ENCODE measurements around the gene HDGFL2.
"Not testable (repeated sequence)": the region's sequence is repeated elsewhere in the genome, so short reads cannot be mapped to it uniquely, and the experiment has no call there.

HDGFL2 gene

DNA sequence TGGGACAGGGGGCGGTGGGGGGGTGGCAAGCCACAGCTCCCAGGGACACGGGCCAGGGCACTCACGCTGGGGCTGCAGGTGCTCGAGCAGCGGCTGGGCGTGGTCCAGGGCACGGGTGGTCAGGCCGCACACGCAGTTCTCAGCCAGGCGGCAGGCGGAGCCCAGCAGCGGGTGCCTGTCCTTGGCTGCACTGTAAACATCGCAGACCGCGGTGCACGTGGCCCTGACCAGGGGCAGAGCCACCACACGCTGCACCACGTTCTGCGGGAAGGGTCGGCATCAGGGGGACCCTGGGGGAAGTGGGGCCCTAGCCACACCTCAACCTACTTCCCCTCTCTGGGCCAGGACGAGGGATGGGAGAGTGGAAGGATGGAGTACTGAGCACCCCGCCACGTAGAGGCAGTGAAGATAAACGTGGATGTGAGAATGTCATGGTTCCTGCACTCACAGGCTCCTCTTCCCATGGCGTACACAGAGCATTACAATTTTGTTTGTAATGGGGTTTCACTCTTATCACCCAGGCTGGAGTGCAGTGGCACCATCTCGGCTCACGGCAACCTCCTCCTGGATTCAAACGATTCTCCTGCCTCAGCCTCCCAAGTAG, 59.6 kb downstream of the HDGFL2 start:
- no peak for DNase-seq (ENCODE audit: low read depth in 3 of 3)

GRCh38 chr19:4533334-4533733, 61.2 kb downstream of the HDGFL2 start:
- DNase-seq (ENCODE audit: low read depth in 3 of 3): no peak

- no peak for DNase-seq (ENCODE audit: low read depth in 3 of 3)
Measured at GRCh38 chr19:4533835-4534424, 61.8 kb downstream of the HDGFL2 start.

GRCh38 chr19:4534836-4535658, 63.0 kb downstream of the HDGFL2 start, which contains the start of gene PLIN5:
Gene PLIN5, minus strand, starts transcription at chr19:4535224. Its CDS starts 1,150 bp downstream, at chr19:4534074.
- no peak for DNase-seq (ENCODE audit: low read depth in 3 of 3)

GRCh38 chr19:4536798-4537197, 64.7 kb downstream of the HDGFL2 start:
- no peak for DNase-seq (ENCODE audit: low read depth in 3 of 3)

DNA sequence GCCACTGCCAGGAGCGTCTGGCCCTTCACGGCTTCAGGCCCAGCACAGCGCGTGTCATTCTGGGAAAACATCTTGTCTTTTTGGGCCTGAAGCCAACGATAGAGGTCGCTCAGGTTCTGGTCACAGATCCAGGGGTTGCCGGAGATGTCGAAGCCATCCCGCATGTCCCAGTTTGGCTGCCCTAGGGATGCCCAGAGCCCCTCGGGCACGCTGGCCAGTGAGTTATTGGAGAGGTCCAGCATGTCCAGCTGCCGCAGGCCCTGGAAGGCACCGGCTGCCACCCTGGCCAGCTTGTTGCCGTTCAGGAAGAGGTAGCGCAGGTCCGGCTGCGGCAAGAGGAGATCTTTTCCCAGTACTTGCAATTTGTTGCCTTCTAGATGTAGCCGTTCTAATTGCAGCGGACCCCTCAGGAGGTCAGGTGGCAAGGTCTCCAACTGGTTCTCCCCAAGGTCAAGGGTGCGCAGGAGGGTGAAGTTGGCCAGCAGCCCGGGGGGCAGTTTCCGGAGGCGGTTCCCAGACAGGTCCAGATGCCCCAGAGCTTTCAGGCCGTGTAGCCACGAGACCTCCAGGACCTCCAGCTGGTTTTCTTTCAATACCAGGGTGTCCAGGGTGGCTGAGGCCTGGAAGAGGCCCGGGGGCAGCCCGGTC, 66.0 kb downstream of the HDGFL2 start:
- no peak for DNase-seq (ENCODE audit: low read depth in 3 of 3)

- no peak for DNase-seq (ENCODE audit: low read depth in 3 of 3)
Measured at GRCh38 chr19:4538601-4538954, 66.5 kb downstream of the HDGFL2 start.

GRCh38 chr19:4539169-4539692, 67.1 kb downstream of the HDGFL2 start:
- no peak for DNase-seq (ENCODE audit: low read depth in 3 of 3)

GRCh38 chr19:4539693-4540581, 67.8 kb downstream of the HDGFL2 start, which contains the start of gene LRG1:
Gene LRG1, minus strand, starts transcription at chr19:4540036. Its CDS starts 23 bp downstream, at chr19:4540013.
- no peak for DNase-seq (ENCODE audit: low read depth in 3 of 3)

- no peak for DNase-seq (ENCODE audit: low read depth in 3 of 3)
Measured at GRCh38 chr19:4541114-4541805, 69.2 kb downstream of the HDGFL2 start.

DNA sequence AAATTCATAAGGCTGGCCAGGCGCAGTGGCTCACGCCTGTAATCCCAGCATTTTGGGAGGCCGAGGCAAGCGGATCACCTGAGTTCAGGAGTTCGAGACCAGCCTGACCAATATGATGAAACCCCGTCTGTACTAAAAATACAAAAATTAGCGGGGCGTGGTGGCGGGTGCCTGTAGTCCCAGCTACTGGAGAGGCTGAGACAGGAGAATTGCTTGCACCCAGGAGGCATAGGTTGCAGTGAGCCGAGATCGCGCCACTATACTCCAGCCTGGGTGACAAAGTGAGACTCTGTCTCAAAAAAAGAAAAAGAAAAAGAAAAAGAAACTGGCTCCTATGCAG, 69.7 kb downstream of the HDGFL2 start:
- DNase-seq (ENCODE audit: low read depth in 3 of 3): not testable (repeated sequence)

GRCh38 chr19:4542896-4543841, 71.1 kb downstream of the HDGFL2 start:
- DNase-seq (ENCODE audit: low read depth in 3 of 3): no peak

DNA sequence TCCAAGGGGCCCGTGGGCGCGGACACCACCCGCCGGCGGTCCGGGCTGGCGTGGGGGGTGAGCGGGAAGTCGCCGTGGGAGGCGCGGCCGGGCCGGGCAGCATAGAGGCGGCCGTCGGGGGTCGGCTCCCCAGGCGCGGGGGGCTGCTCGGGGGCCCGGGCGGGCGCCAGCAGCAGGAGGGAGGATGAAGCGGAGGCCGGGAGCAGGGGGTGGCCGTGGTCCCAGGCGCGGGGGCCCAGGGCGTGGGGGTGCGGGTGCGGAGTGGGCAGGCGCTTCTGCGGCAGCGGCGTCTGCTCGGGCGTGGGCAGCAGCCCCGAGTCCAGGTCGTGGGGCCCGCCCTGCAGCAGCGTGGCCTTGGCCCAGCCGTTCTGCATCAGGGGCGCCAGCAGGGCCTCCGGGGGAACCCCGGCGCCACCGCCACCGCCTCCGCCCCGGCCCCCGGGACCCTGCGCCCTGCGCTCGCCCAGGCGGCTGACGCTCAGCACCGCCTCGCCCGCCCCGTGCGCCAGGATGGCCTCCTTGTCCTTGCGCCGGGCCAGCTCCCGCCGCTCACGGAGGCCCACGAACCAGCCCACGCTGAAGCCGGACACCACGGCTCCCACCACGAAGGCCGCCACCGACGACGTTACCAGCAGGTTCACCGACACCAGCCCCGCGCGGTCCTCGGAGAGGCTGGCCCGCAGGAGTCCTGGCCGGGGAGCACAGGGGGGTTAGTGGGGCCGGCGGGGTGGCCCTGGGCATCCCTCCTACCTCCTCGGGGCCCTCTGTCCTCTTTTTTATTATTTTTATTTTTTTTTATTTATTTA, 71.9 kb downstream of the HDGFL2 start:
- no peak for DNase-seq (ENCODE audit: low read depth in 3 of 3)

DNA sequence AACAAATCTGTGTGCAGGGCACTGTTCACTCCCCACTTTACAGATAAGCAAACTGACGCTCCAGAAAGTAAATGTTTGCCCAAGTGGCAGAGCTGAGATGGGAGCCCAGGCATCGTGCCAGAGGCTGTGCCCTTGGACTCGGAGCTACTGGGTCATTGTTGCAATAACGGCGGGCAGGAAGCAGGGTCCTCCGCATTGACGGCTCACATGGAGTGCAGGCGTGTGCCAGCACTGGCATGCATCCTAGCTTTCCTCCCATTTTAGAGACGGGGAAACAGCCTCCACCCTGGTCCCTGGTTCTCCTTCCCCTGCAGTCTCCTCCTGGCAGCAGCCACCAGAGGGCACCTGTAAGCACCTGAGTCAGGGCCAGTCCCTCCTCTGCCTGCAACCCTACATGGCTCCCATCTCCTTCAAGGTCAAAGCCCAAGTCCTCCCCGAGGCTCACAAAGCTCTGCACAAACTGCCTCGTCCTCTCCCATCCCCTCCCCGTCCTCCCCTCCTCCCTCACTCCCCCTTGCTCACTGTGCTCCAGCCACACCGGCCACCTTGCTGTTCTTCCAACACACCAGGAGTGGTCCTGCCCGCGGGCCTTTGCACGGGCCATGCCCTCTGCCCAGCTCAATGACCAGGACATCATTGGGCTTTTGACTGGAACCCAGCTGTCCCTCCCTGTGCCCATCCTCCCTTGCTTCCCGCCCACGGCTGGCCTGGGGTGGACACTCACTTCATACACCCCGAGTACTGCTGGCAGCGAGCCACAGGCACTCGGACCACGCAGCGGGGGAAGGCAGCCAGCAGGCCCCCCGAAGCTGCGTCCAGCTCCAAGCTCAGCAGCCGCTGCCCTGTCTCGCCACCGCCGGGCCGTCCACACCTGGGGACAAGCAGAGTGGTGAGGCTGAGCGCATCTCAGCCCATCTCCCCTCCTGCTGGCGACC, 75.5 kb downstream of the HDGFL2 start:
- no peak for DNase-seq (ENCODE audit: low read depth in 3 of 3)

DNA sequence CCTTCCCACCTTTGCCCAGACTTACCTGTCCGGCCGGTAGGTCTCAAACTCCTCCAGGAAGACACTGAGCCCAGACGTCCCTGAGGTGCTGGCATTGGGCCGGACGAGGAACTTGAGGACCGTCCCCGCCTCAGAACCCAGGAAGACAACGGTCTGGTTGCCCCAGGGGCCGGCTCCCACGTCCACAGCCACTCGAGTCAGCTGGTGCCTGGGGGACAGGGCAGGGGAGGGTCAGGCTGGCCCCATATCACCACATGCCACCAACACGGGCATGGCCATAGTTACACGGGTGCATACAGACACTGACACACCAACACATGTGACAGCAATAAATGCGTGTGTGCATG, 76.1 kb downstream of the HDGFL2 start:
- no peak for DNase-seq (ENCODE audit: low read depth in 3 of 3)

- no peak for DNase-seq (ENCODE audit: low read depth in 3 of 3)
Measured at GRCh38 chr19:4550018-4550417, 77.9 kb downstream of the HDGFL2 start.

GRCh38 chr19:4550479-4551050, 78.5 kb downstream of the HDGFL2 start:
- no peak for DNase-seq (ENCODE audit: low read depth in 3 of 3)
